ENCODE data around the gene GLP2R.

Gene GLP2R

GRCh38 chr17:9792181-9792840 lies 33.4 kb upstream of the GLP2R start:
- ATAC-seq (ENCODE audit: low read depth) (peak; percentile 55; the same call in 1 of the 3 replicates), DNase-seq (ENCODE audit: low spot score) (no peak)
- H3K4me1 ChIP-seq (ENCODE audit: insufficient read depth, poor library complexity, severe bottlenecking) = peaks cover 13% of the 10 kb centered on the region
- no peaks in the 10 kb centered on the region for H3K36me3 ChIP-seq (ENCODE audit: low read depth)
- no peak overlapping the region for H3K4me3 ChIP-seq (ENCODE audit: severe bottlenecking)
- no peak overlapping the region for H3K27ac ChIP-seq (ENCODE audit: poor library complexity, severe bottlenecking)
- TF ChIP-seq CTCF (IDR thresholded peaks at IDR 0.05; ENCODE audit: poor library complexity, severe bottlenecking) = no peak
- no peaks in the 10 kb centered on the region for H3K9me3 ChIP-seq (ENCODE audit: severe bottlenecking)
- H3K27me3 ChIP-seq (ENCODE audit: insufficient read depth, poor library complexity, severe bottlenecking) = no peaks in the 10 kb centered on the region

- no peak overlapping the region for H3K4me3 ChIP-seq (ENCODE audit: severe bottlenecking)
- TF ChIP-seq CTCF (IDR thresholded peaks at IDR 0.05; ENCODE audit: poor library complexity, severe bottlenecking) = no peak
- ATAC-seq (ENCODE audit: low read depth) = no peak
These were observed 27.7 kb upstream of the GLP2R start for GRCh38 chr17:9798008-9798407.

GRCh38 chr17:9798724-9799123 lies 27.0 kb upstream of the GLP2R start:
- Histone ChIP-seq H3K4me1 (ENCODE audit: insufficient read depth, poor library complexity, severe bottlenecking) (peaks cover 9% of the 10 kb centered on the region), H3K9me3 (ENCODE audit: severe bottlenecking) (no peaks in the 10 kb centered on the region), H3K36me3 (ENCODE audit: low read depth) (no peaks in the 10 kb centered on the region), H3K4me3 (ENCODE audit: severe bottlenecking) (no peak overlapping the region), H3K27me3 (ENCODE audit: insufficient read depth, poor library complexity, severe bottlenecking) (no peaks in the 10 kb centered on the region), H3K27ac (ENCODE audit: poor library complexity, severe bottlenecking) (no peak overlapping the region)
- ATAC-seq (ENCODE audit: low read depth) (no peak), DNase-seq (ENCODE audit: low spot score) (no peak)
- no peak for TF ChIP-seq CTCF (IDR thresholded peaks at IDR 0.05; ENCODE audit: poor library complexity, severe bottlenecking)

More at GRCh38 chr17:9798008-9798407, 27.7 kb upstream of the GLP2R start:
- no peak overlapping the region for H3K27ac ChIP-seq (ENCODE audit: poor library complexity, severe bottlenecking)
- H3K4me1 ChIP-seq (ENCODE audit: insufficient read depth, poor library complexity, severe bottlenecking) = peaks cover 12% of the 10 kb centered on the region
- H3K9me3 ChIP-seq (ENCODE audit: severe bottlenecking) = no peaks in the 10 kb centered on the region
- DNase-seq (ENCODE audit: low spot score) = no peak
- H3K36me3 ChIP-seq (ENCODE audit: low read depth) = no peaks in the 10 kb centered on the region
- no peaks in the 10 kb centered on the region for H3K27me3 ChIP-seq (ENCODE audit: insufficient read depth, poor library complexity, severe bottlenecking)

GRCh38 chr17:9801505-9801904 lies 24.2 kb upstream of the GLP2R start:
- Histone ChIP-seq H3K36me3 (ENCODE audit: low read depth) (no peaks in the 10 kb centered on the region), H3K4me3 (ENCODE audit: severe bottlenecking) (no peak overlapping the region), H3K4me1 (ENCODE audit: insufficient read depth, poor library complexity, severe bottlenecking) (peaks cover 9% of the 10 kb centered on the region), H3K27me3 (ENCODE audit: insufficient read depth, poor library complexity, severe bottlenecking) (no peaks in the 10 kb centered on the region), H3K9me3 (ENCODE audit: severe bottlenecking) (no peaks in the 10 kb centered on the region), H3K27ac (ENCODE audit: poor library complexity, severe bottlenecking) (peak overlapping the region; percentile 25)
- TF ChIP-seq CTCF (IDR thresholded peaks at IDR 0.05; ENCODE audit: poor library complexity, severe bottlenecking) = no peak
- no peak for DNase-seq (ENCODE audit: low spot score)
- ATAC-seq (ENCODE audit: low read depth) = no peak

- Histone ChIP-seq H3K27me3 (ENCODE audit: insufficient read depth, poor library complexity, severe bottlenecking) (no peaks in the 10 kb centered on the region), H3K4me3 (ENCODE audit: severe bottlenecking) (no peak overlapping the region), H3K4me1 (ENCODE audit: insufficient read depth, poor library complexity, severe bottlenecking) (peaks cover 9% of the 10 kb centered on the region), H3K36me3 (ENCODE audit: low read depth) (no peaks in the 10 kb centered on the region), H3K27ac (ENCODE audit: poor library complexity, severe bottlenecking) (peak overlapping the region; percentile 25), H3K9me3 (ENCODE audit: severe bottlenecking) (no peaks in the 10 kb centered on the region)
- ATAC-seq (ENCODE audit: low read depth) (peak; percentile 90), DNase-seq (ENCODE audit: low spot score) (peak; percentile 71)
- TF ChIP-seq CTCF (IDR thresholded peaks at IDR 0.05; ENCODE audit: poor library complexity, severe bottlenecking) = no peak
These were observed 23.4 kb upstream of the GLP2R start for GRCh38 chr17:9802294-9802693.
